CD4-positive, alpha-beta T cell (primary cell): ENCODE results near the gene TTLL11. TPM values are rescaled to one million over a fixed set of nuclear protein-coding genes. Genes with fewer than 3 reads are reported as not detected.

Source experiments
- ATAC-seq: fragments of 200-7000 bp; cut with Tn5 transposase; one replicate; pipeline ENCODE4 v1.10.0; 2022; ENCODE audit warnings: mild to moderate bottlenecking; ENCODE audit not compliant: poor library complexity
- CTCF ChIA-PET: fragments of 350-600 bp; sonication (Branson Sonifier 250); formaldehyde crosslinking; loops from one replicate; lab custom pipeline; 2021; ENCODE audit warnings: antibody characterized with exemption, inconsistent platforms; lab: Charles Lee
- POLR2A ChIA-PET: fragments of 350-600 bp; sonication (Branson Sonifier 250); formaldehyde crosslinking; loops from one replicate; lab custom pipeline; 2021; ENCODE audit warnings: antibody characterized with exemption, inconsistent platforms; lab: Charles Lee
- DNase-seq, 14 experiments: peaks; one replicate each; pipeline ENCODE4 v3.0.0-alpha.2; 2013 to 2020; ENCODE audit warnings: mixed read lengths in 2 of 14
- H3K27ac ChIP-seq, 2 donors: one replicate each; pipeline versions ENCODE4 v1.5.1 to v1.7.0; 2013; ENCODE audit warnings: low read length in 2 of 2, low read depth in 1 of 2, mild to moderate bottlenecking in 1 of 2
- H3K27me3 ChIP-seq, 2 experiments: 1 replicate in 1 of 2; 2 replicates in 1 of 2; pipeline versions ENCODE4 v1.6.1 to v1.7.0; 2013; ENCODE audit warnings: low read length in 2 of 2, control low read depth in 1 of 2, mild to moderate bottlenecking in 1 of 2, moderate library complexity in 1 of 2; ENCODE audit not compliant: insufficient read depth in 2 of 2, control insufficient read depth in 1 of 2
- H3K36me3 ChIP-seq: one replicate; pipeline ENCODE4 v1.6.1; 2013; ENCODE audit warnings: low read length, control low read depth; ENCODE audit not compliant: insufficient read depth
- H3K4me1 ChIP-seq: one replicate; pipeline ENCODE4 v1.6.1; 2013; ENCODE audit warnings: low read length, control low read depth; ENCODE audit not compliant: insufficient read depth
- H3K4me3 ChIP-seq: one replicate; pipeline ENCODE4 v1.5.1; 2013; ENCODE audit warnings: mild to moderate bottlenecking, low read length, moderate library complexity
- H3K9me3 ChIP-seq, 2 experiments: 1 replicate in 1 of 2; 2 replicates in 1 of 2; pipeline versions ENCODE4 v1.6.1 to v1.7.0; 2013; ENCODE audit warnings: low read length in 2 of 2, mild to moderate bottlenecking in 2 of 2, control low read depth in 1 of 2, moderate library complexity in 1 of 2; ENCODE audit not compliant: control insufficient read depth in 1 of 2, insufficient read depth in 1 of 2
- H3K27ac Mint-ChIP-seq: one replicate; pipeline ENCODE4 v1.8.0; 2020; ENCODE audit warnings: mixed read lengths
- H3K27me3 Mint-ChIP-seq: one replicate; pipeline ENCODE4 v1.8.0; 2021; ENCODE audit warnings: mixed read lengths
- H3K36me3 Mint-ChIP-seq: one replicate; pipeline ENCODE4 v1.8.0; 2021; ENCODE audit warnings: low read depth, mixed read lengths
- H3K4me1 Mint-ChIP-seq: one replicate; pipeline ENCODE4 v1.8.0; 2021; ENCODE audit warnings: low read depth, mixed read lengths
- H3K4me3 Mint-ChIP-seq: one replicate; pipeline ENCODE4 v1.8.0; 2020; ENCODE audit warnings: mild to moderate bottlenecking, mixed read lengths
- H3K9me3 Mint-ChIP-seq: one replicate; pipeline ENCODE4 v1.8.0; 2020; ENCODE audit warnings: mixed read lengths
- CTCF ChIP-seq: fragments of 200-600 bp; IDR thresholded peaks from one replicate; pipeline ENCODE4 v1.8.0; 2022; ENCODE audit warnings: antibody characterized with exemption, mild to moderate bottlenecking
- intact Hi-C, 2 experiments: fragments of 100-400 bp; cut with DNase I in 1 of 2; cut with micrococcal nuclease in 1 of 2; formaldehyde crosslinking; loops; one replicate each; pipeline versions ENCODE4 v1.15.1 to v1.9.0; 2023 to 2025; cut with DNase I, micrococcal nuclease
- total RNA-seq, 174 experiments: library from RNA in 2 of 174; stranded (reverse) in 2 of 174; gene quantifications; one replicate each; pipeline ENCODE4 v1.2.3 and lab custom pipeline; 2021 to 2026

The TTLL11 gene
- total RNA-seq, 2 experiments from 2014 or later, result 1.6 to 2.3 TPM

GRCh38 chr9:122127396-122127798 lies 34.3 kb upstream of the TTLL11 start:
- Mint-ChIP-seq H3K9me3 (no peaks in the 10 kb centered on the region), H3K27ac (no peak overlapping the region), H3K27me3 (peaks cover 58% of the 10 kb centered on the region), H3K4me3 (no peak overlapping the region), H3K4me1 (peaks cover 21% of the 10 kb centered on the region), H3K36me3 (no peaks in the 10 kb centered on the region)
- no peak overlapping the region for H3K27ac ChIP-seq
- H3K4me3 ChIP-seq, result no peak overlapping the region
- intact Hi-C loops, result no loop called here
- peaks cover 18 to 31% of the 10 kb centered on the region in 2 experiments for H3K27me3 ChIP-seq
- TF ChIP-seq CTCF, result no peak
- H3K9me3 ChIP-seq, result peaks cover 0 to 6% of the 10 kb centered on the region in 2 experiments
- H3K36me3 ChIP-seq, result no peaks in the 10 kb centered on the region
- CTCF ChIA-PET, result interaction anchor here (2.4 kb wide), 1 partner anchor 28 kb away, joined by 6 read pairs; no protein-coding TSS in a partner anchor
- ATAC-seq (no peak), DNase-seq (peak in 1 of 14 experiments; percentile 11)
- POLR2A ChIA-PET, result no interaction called here
- peaks cover 36% of the 10 kb centered on the region for H3K4me1 ChIP-seq

- POLR2A ChIA-PET, result interaction anchor here (0.6 kb wide), 1 partner anchor 224 kb away, joined by 3 read pairs; no protein-coding TSS in a partner anchor
- peaks cover 18 to 27% of the 10 kb centered on the region in 2 experiments for H3K27me3 ChIP-seq
- no peak overlapping the region for H3K27ac ChIP-seq
- H3K9me3 Mint-ChIP-seq, result no peaks in the 10 kb centered on the region
- H3K9me3 ChIP-seq, result peaks cover 0 to 6% of the 10 kb centered on the region in 2 experiments
- DNase-seq, result peak in 1 of 14 experiments; percentile 23
- intact Hi-C loops, result no loop called here
- H3K4me1 Mint-ChIP-seq, result peaks cover 21% of the 10 kb centered on the region
- CTCF ChIA-PET, result interaction anchor here (2.4 to 2.7 kb wide), 3 partner anchors 28 to 223 kb away, joined by 6 to 23 read pairs (median 19); no protein-coding TSS in a partner anchor
- no peak for TF ChIP-seq CTCF
- peaks cover 36% of the 10 kb centered on the region for H3K4me1 ChIP-seq
- peak overlapping the region; percentile 18 for H3K4me3 Mint-ChIP-seq
- ATAC-seq, result no peak
- H3K36me3 ChIP-seq, result no peaks in the 10 kb centered on the region
- peak overlapping the region; percentile 24 for H3K4me3 ChIP-seq
- peaks cover 58% of the 10 kb centered on the region for H3K27me3 Mint-ChIP-seq
- no peaks in the 10 kb centered on the region for H3K36me3 Mint-ChIP-seq
- no peak overlapping the region for H3K27ac Mint-ChIP-seq
Observed at GRCh38 chr9:122126331-122127261, 33.5 kb upstream of the TTLL11 start.

GRCh38 chr9:122125509-122126330 lies 32.6 kb upstream of the TTLL11 start:
- ChIA-PET POLR2A (interaction anchor here (0.6 to 1.2 kb wide), 3 partner anchors 26 to 225 kb away, joined by 3 to 5 read pairs (median 4); no protein-coding TSS in a partner anchor), CTCF (interaction anchor here (0.9 to 2.7 kb wide), 7 partner anchors 27 to 685 kb away, joined by 3 to 23 read pairs (median 4); partner anchors contain the start of gene MRRF)
- peaks cover 0 to 6% of the 10 kb centered on the region in 2 experiments for H3K9me3 ChIP-seq
- TF ChIP-seq CTCF, result peak; percentile 37
- no peak overlapping the region for H3K27ac ChIP-seq
- peaks cover 18 to 27% of the 10 kb centered on the region in 2 experiments for H3K27me3 ChIP-seq
- Mint-ChIP-seq H3K9me3 (no peaks in the 10 kb centered on the region), H3K4me1 (peaks cover 21% of the 10 kb centered on the region), H3K36me3 (no peaks in the 10 kb centered on the region), H3K27me3 (peaks cover 54% of the 10 kb centered on the region), H3K27ac (no peak overlapping the region), H3K4me3 (no peak overlapping the region)
- intact Hi-C loops, result loop anchor here (1.0 kb wide), 2 partner anchors 225 to 685 kb away; no protein-coding TSS in a partner anchor
- ATAC-seq (peak; percentile 8), DNase-seq (peak in 1 of 14 experiments; percentile 23)
- no peak overlapping the region for H3K4me3 ChIP-seq
- peaks cover 36% of the 10 kb centered on the region for H3K4me1 ChIP-seq
- H3K36me3 ChIP-seq, result no peaks in the 10 kb centered on the region
